Panc1 (cell line): ENCODE data around the gene ST3GAL5. TPM values are rescaled to one million over a fixed set of nuclear protein-coding genes. Genes with fewer than 3 reads are reported as not detected.

Experiments used
- ATAC-seq: fragments of 200-7000 bp; cut with Tn5 transposase; 2 replicates; pipeline ENCODE4 v1.9.1; 2020; ENCODE audit warnings: mild to moderate bottlenecking, moderate library complexity
- BruUV-seq: library from RNA; stranded (reverse); fragments of 400-500 nt; replicated peaks from 2 replicates; lab custom pipeline; 2021; lab: Mats Ljungman, UMichigan
- CTCF ChIA-PET: fragments of 300-600 bp; sonication (Branson Sonifier 250); formaldehyde crosslinking; loops from one replicate; lab custom pipeline; 2022; ENCODE audit warnings: antibody characterized with exemption; lab: Charles Lee
- POLR2A ChIA-PET: fragments of 300-600 bp; sonication (Branson Sonifier 250); formaldehyde crosslinking; loops from one replicate; lab custom pipeline; 2022; ENCODE audit warnings: antibody characterized with exemption; lab: Charles Lee
- DNase-seq: peaks from one replicate; pipeline ENCODE4 v3.0.0-alpha.2; 2010; ENCODE audit warnings: low read depth, low spot score
- H3K27ac ChIP-seq: 2 replicates; pipeline ENCODE4 v1.5.1; 2011; ENCODE audit warnings: mild to moderate bottlenecking, low read length, inconsistent platforms
- H3K27me3 ChIP-seq: fragments of 200-500 bp; sonication (Bioruptor generic); 2 replicates; pipeline ENCODE4 v1.6.0; 2014; ENCODE audit warnings: low read length, inconsistent platforms; ENCODE audit not compliant: control insufficient read depth, insufficient read depth
- H3K36me3 ChIP-seq: fragments of 200-500 bp; sonication (Bioruptor generic); 2 replicates; pipeline ENCODE4 v1.5.1; 2014; ENCODE audit warnings: inconsistent platforms, mild to moderate bottlenecking, low read length, moderate library complexity; ENCODE audit not compliant: control insufficient read depth, insufficient read depth
- H3K4me1 ChIP-seq: 2 replicates; pipeline ENCODE4 v1.5.1; 2011; ENCODE audit warnings: inconsistent platforms, mild to moderate bottlenecking, low read length, moderate library complexity; ENCODE audit not compliant: control insufficient read depth, insufficient read depth
- H3K4me3 ChIP-seq, 2 experiments: 2 replicates each; pipeline ENCODE4 v1.5.1; 2011 to 2012; ENCODE audit warnings: low read depth in 2 of 2, low read length in 2 of 2, mild to moderate bottlenecking in 2 of 2, inconsistent platforms in 1 of 2, moderate library complexity in 1 of 2
- H3K9me3 ChIP-seq: fragments of 200-500 bp; sonication (Bioruptor generic); 2 replicates; pipeline ENCODE4 v1.5.1; 2014; ENCODE audit warnings: low read depth, mild to moderate bottlenecking, inconsistent platforms, low read length, moderate library complexity; ENCODE audit not compliant: control insufficient read depth, insufficient read depth
- CTCF ChIP-seq: fragments of 450-650 bp; IDR thresholded peaks from 2 replicates; pipeline ENCODE4 v1.5.1; 2017; ENCODE audit warnings: mild to moderate bottlenecking
- POLR2AphosphoS5 ChIP-seq: IDR thresholded peaks from 2 replicates; pipeline ENCODE4 v1.6.1; 2012; ENCODE audit warnings: mild to moderate bottlenecking, low read depth, low read length, moderate library complexity
- SIN3A ChIP-seq: IDR thresholded peaks from 2 replicates; pipeline ENCODE4 v1.6.1; 2012; ENCODE audit warnings: low read depth, mild to moderate bottlenecking, low read length, moderate library complexity, borderline replicate concordance; ENCODE audit not compliant: insufficient read depth
- TCF7L2 ChIP-seq: IDR thresholded peaks from 2 replicates; pipeline ENCODE4 v1.6.1; 2011; ENCODE audit warnings: mild to moderate bottlenecking, low read depth, low read length, inconsistent platforms
- in situ Hi-C: cut with HindIII; loops from 2 replicates; pipeline ENCODE4 v1.10.0; 2016; ENCODE audit warnings: low sequenced_read_pairs, low pct_unique_long_range_greater_than_20kb
- intact Hi-C: fragments of 100-400 bp; cut with micrococcal nuclease; formaldehyde crosslinking; loops from one replicate; pipeline ENCODE4 v1.10.0; 2022; ENCODE audit not compliant: unreplicated experiment
- total RNA-seq: library from RNA; stranded (reverse); gene quantifications from one replicate; pipeline ENCODE4 v1.2.1, GENCODE V29; 2021; ENCODE audit not compliant: unreplicated experiment
- TF ChIP-seq, protein P1 (sequence below), 2 experiments: IDR thresholded peaks; 2 replicates each; pipeline ENCODE4 v1.6.1; 2011 to 2012; ENCODE audit warnings: low read depth in 2 of 2, control low read depth in 1 of 2, low read length in 1 of 2, mild to moderate bottlenecking in 1 of 2, moderate library complexity in 1 of 2; ENCODE audit not compliant: insufficient read depth in 1 of 2

The ST3GAL5 gene
- total RNA-seq, 1 experiment from 2014 or later = 5.0 TPM

DNA sequence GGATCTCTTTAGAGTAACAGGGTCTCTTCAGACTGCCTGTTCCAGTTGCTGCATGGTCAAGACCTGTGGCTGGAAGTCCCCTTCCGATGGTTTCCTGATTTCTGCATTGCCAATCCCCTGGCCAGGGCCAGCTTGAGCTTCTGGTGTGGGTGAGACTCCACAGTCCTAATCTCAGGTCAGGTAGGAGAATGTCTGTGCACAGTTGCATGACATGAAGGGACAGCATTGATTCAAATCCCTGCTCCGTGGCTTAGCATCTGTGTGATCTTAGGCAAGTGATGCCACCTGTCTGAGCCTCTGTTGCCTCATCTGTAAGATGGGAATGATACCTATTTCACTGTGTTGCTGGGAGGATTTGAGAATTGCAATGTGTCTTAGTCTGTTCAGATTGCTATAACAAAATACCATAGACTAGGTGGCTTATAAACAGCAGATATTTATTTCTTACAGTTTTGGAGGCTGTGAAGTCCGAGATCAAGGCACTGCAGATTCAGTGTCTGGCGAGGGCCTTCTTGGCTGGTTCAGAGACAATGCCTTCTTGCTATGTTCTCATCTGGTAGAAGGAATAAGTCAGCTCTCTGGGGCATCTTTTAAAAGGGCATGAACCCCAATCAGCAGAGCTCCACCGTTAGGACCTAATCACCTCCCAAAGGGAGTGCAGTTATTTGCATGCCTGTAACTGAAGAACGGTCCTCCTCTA lies 68.8 kb downstream of the ST3GAL5 start:
- POLR2A ChIA-PET = interaction anchor here (0.7 kb wide), 1 partner anchor 8 kb away, joined by 16 read pairs; no protein-coding TSS in a partner anchor
- in situ Hi-C loops = no loop called here

DNA sequence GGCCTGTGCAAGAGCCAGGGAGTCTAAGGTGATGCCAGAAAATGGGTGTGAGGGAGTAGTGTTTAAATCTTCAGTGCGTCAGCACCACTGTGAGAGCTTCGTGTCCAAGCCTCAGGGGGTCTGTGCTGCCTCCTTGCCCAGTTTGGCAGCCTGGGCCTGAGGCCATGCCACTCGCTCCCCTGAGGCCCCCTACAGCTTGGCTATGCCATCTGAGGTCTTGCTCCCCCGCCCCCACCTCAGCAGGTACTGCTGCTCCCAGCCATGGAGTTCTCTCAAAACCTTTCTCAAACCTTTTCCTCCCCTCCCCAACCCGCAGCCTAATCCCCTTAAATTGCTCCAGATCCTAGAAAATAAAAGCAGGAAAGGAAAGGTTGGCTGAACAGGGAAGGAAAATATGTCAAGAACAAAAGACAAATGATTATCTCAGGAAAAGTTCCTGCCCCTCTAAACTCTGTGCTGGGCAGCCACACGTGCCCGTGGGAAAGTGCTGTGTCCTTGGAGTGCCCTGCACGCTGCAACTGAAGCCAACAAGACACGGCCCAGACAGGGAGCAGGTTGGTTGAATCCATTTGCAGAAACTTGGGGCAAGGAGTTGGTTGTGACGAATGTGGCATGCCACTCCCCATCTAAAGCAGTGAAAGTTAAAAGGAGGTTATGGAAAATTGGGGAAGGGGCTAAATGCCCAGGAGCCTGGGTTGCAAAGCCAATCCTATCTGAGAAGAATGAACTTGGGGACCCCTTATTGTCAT lies 73.8 kb downstream of the ST3GAL5 start:
- Histone ChIP-seq H3K9me3 (no peaks in the 10 kb centered on the region), H3K27ac (no peak overlapping the region), H3K4me1 (no peaks in the 10 kb centered on the region), H3K4me3 (no peak overlapping the region), H3K36me3 (no peaks in the 10 kb centered on the region), H3K27me3 (no peaks in the 10 kb centered on the region)
- POLR2A ChIA-PET = no interaction called here
- TF ChIP-seq CTCF = no peak
- TF ChIP-seq POLR2AphosphoS5 = no peak
- TF ChIP-seq, protein P1, sequence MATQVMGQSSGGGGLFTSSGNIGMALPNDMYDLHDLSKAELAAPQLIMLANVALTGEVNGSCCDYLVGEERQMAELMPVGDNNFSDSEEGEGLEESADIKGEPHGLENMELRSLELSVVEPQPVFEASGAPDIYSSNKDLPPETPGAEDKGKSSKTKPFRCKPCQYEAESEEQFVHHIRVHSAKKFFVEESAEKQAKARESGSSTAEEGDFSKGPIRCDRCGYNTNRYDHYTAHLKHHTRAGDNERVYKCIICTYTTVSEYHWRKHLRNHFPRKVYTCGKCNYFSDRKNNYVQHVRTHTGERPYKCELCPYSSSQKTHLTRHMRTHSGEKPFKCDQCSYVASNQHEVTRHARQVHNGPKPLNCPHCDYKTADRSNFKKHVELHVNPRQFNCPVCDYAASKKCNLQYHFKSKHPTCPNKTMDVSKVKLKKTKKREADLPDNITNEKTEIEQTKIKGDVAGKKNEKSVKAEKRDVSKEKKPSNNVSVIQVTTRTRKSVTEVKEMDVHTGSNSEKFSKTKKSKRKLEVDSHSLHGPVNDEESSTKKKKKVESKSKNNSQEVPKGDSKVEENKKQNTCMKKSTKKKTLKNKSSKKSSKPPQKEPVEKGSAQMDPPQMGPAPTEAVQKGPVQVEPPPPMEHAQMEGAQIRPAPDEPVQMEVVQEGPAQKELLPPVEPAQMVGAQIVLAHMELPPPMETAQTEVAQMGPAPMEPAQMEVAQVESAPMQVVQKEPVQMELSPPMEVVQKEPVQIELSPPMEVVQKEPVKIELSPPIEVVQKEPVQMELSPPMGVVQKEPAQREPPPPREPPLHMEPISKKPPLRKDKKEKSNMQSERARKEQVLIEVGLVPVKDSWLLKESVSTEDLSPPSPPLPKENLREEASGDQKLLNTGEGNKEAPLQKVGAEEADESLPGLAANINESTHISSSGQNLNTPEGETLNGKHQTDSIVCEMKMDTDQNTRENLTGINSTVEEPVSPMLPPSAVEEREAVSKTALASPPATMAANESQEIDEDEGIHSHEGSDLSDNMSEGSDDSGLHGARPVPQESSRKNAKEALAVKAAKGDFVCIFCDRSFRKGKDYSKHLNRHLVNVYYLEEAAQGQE (IDR thresholded peaks at IDR 0.05; ENCODE audit: insufficient read depth in 1 of 2, low read depth in 2 of 2, low read length in 1 of 2) = no peak
- no peak for TF ChIP-seq SIN3A
- no peak for TF ChIP-seq TCF7L2
- intact Hi-C loops (loop anchor here (1.0 kb wide), 2 partner anchors 65 to 86 kb away; no protein-coding TSS in a partner anchor), in situ Hi-C loops (no loop called here)
- CTCF ChIA-PET = interaction anchor here (0.6 to 1.4 kb wide), 13 partner anchors 40 to 178 kb away, joined by 3 to 18 read pairs (median 6); partner anchors contain the start of gene ATOH8
- no TSS peak for BruUV-seq
- DNase-seq (no peak), ATAC-seq (peak; percentile 29)

More for the DNA sequence above, 68.8 kb downstream of the ST3GAL5 start:
- Histone ChIP-seq H3K27ac (no peak overlapping the region), H3K4me3 (no peak overlapping the region), H3K27me3 (peaks cover 4% of the 10 kb centered on the region; the same call in 1 of the 2 replicates), H3K4me1 (no peaks in the 10 kb centered on the region), H3K9me3 (no peaks in the 10 kb centered on the region), H3K36me3 (no peaks in the 10 kb centered on the region)
- BruUV-seq = no TSS peak
- no peak for TF ChIP-seq TCF7L2
- no peak for TF ChIP-seq CTCF
- TF ChIP-seq SIN3A = no peak
- TF ChIP-seq, protein P1 (IDR thresholded peaks at IDR 0.05; ENCODE audit: insufficient read depth in 1 of 2, low read depth in 2 of 2, low read length in 1 of 2) = no peak
- no peak for TF ChIP-seq POLR2AphosphoS5
- DNase-seq (no peak), ATAC-seq (no peak)
- intact Hi-C loops = no loop called here
- CTCF ChIA-PET = no interaction called here
